IPS-NIHi7 (cell line): Measurements from ENCODE around the gene NOS3.
"Not testable (repeated sequence)": the region's sequence is repeated elsewhere in the genome, so short reads cannot be mapped to it uniquely, and the experiment has no call there.

Experiments used
- DNase-seq: peaks from one replicate; pipeline ENCODE4 v3.0.0; 2012; ENCODE audit warnings: mixed read lengths; ENCODE audit errors: extremely low spot score

NOS3 gene

DNA sequence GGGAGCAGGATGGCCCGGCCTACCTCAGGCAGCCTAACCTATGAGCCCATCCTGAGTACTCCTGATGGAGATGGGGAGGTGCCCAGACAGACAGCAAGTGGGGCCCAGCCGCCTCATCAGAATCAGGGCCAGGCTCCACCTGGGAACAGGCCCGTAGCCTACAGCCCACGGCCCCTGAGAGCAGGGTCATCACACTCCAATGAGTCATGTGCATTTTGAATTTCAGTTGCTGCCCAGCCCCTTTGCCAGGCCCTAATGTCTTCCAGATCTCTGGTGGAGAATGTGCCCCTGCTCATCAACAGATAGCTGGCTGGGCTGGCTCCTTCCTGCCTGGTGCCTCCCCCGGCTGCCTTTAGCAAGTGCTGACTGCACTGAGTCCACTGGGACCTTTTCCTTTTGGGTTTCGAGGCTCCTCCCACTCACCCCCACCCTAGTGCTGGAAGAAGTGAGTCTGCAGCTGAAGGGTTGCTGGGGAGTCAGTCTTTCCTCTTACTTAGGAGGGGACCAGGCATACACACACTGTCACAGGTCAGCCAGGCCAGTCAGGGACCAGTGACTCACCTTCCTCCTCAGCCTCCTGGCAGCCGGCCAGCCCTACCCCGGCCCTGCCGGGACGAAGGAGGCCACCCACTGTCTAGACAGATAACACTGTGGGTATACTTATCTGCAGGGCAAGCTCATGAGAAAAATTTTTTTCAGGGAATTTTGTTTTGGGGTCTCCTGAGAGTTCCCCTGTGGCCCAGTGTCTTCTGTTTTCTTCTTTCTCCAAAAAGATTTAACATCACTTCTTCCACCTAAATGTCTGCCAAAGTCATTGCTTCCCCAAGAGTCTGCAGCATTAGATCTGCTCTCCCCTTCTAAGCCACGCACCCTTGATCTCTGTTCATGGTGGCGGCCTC is 48.4 kb downstream of the NOS3 start:
- DNase-seq = peak; percentile 45

DNA sequence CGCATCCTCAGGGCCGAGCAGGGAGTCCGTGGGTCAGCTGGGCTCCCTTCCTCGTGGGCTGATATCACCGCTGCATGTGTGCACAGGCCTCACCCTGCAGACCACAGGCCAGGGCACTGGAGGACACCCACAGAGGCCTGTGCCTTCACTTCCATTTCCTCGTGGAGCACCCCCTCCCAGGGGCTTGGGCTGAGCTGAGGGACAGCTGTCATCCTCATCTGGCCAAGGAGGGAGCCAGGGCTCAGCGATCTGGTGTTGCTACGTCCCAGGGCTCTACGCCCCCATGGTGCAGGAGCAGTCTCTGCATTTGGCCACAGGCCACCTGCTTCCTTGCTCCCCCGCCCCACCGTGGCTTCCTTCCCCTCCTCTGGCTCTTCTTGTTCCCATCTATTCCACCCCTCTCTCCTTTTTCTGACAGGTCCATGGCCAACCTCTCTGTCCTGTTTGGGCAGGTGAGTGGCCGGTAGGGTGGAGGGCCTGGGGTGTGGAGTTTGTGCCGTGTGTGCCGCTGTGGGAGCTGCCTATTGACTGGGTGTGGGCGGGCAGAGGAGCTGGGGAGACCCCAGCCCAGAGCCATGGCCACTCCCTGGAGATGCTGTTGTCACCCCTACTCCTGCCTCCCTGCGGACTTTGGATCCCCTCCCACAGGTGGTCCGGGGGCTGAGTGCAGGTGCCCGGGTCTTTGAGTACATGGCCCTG is 49.2 kb downstream of the NOS3 start:
- DNase-seq = no peak

DNA sequence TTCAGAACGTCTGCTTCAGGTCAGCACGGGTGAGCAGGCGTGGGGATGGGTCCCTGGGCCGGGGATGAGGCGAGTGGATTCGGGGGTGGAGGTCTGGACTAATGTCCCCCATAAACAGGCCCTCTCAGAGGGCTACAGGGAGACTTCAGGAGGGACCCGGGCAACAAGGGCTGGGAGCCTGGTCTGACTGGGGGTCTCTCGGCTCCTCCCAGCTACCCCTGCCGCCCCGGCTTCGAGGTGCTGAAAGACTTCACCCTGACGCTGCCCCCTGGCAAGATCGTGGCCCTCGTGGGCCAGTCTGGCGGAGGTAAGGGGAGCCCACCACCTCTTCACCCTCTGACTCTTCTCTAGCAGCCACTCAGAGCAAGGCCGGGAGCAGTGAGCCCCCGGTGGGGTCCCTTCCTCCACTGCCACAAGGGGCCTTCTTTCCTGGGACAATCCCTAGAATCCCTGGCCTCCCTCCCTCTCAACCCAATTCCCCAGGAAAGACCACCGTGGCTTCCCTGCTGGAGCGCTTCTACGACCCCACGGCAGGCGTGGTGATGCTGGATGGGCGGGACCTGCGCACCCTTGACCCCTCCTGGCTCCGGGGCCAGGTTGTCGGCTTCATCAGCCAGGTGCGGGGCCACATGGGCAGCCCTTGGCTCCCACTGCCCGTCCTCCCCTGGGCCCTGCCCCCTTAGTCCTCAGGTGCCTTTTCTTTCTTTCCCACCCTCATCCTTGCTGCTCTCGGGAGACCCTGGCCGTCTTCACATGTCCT is 50.0 kb downstream of the NOS3 start:
- no peak for DNase-seq

DNA sequence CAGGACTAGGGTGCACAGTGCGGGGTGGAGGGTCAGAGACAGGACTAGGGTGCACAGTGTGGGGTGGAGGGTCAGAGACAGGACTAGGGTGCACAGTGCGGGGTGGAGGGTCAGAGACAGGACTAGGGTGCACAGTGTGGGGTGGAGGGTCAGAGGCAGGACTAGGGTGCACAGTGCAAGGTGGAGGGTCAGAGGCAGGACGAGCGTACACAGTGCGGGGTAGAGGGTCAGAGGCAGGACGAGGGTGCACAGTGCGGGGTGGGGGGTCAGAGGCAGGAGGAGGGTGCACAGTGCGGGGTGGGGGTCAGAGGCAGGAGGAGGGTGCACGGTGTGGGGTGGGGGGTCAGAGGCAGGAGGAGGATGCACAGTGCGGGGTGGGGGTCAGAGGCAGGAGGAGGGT is 52.6 kb downstream of the NOS3 start:
- DNase-seq = not testable (repeated sequence)

DNA sequence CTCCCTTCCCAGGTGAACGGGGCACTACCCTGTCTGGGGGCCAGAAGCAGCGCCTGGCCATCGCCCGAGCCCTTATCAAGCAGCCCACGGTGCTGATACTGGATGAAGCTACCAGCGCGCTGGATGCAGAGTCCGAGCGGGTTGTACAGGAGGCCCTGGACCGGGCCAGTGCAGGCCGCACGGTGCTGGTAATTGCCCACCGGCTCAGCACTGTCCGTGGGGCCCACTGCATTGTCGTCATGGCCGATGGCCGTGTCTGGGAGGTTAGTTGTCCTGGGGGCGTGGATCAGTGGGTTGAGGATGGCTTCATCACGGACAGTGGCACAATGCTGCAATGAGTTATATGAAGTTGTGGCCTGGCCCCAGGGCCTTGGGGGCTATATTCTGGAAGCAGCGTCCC is 53.1 kb downstream of the NOS3 start:
- DNase-seq = no peak

DNA sequence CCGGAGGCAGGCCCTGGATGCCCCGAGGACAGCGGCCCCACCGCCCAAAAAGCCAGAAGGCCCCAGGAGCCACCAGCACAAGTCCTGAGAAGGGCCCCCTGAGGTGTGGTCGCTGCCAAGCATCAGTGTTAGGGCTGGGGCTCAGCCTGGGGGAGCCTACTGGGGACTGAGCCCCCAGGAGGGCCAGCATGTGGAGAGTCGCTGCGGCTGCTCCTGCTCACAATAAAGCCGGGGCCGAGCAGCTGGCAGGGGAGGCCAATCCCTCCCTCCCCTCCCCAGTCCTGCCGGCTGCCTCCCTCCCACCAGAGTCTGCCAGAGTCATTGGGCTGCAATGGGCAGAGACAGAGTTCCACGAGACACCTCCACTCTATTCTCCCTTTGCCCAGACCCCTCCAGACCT is 54.4 kb downstream of the NOS3 start:
- DNase-seq = no peak

DNA sequence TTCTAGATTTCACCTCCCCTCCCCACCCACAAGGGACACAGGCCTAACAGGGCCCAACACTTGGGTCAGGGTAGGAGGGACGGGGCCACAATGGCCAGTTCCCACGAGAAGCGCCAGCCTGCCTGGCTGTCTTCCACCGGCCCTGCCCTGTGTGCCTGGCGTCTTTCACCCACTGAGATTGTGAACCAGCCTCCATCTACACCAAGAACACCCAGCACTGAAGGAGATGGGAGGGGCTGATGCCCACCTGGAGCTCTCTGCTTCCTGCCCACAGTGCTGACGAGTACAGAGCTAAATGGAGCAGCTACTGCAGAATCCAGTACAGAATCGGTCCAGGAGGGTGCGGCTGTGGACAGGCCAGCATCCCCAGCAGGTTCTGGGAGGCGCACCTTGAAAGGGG is 55.1 kb downstream of the NOS3 start:
- DNase-seq = no peak

DNA sequence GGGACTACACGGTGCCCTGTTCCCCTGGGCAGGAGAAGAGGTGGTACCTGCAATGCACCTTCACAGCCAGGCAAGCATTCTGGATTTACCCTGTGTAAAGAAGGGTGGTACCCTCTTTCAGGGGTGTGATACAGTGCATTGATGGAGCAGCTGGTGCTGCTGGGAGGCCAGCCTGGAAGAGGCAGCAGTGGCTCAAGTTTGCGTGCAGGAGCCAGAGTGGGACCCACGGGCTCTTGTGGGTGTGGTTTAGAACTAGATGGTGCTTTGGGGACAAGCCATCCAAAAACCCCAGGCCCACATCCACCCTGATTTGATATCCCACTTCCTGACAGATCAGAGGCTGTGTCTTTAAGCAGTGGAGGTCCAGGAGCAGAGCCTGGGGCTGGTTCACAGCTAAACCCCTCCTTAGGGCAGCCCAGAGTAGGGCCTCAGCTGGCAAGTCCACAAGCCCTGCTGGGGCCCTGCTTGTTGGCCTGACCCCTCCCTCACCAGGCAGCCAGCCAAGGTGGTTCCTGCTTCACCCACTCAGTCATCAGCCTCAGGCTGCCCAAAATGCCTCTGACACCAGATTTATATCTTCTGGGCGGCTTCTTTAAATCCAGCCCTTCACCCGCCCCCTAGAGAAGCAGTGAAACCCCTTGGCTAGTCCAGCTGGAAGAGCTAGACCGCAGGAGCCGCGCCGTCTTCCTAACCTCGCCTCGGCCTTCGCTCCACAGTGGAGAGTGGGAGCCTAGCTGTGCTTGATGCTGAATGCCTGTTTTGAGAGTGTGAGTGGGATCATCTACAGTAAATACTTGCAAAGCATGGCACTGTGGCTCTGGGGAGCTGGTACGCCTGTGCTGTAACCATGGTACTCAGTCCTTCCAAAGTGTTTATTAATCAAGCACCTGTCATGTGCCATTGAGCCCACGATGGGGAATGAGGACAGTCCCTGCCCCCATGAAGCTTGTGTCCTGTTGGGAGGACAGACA is 56.1 kb downstream of the NOS3 start:
- DNase-seq = no peak

DNA sequence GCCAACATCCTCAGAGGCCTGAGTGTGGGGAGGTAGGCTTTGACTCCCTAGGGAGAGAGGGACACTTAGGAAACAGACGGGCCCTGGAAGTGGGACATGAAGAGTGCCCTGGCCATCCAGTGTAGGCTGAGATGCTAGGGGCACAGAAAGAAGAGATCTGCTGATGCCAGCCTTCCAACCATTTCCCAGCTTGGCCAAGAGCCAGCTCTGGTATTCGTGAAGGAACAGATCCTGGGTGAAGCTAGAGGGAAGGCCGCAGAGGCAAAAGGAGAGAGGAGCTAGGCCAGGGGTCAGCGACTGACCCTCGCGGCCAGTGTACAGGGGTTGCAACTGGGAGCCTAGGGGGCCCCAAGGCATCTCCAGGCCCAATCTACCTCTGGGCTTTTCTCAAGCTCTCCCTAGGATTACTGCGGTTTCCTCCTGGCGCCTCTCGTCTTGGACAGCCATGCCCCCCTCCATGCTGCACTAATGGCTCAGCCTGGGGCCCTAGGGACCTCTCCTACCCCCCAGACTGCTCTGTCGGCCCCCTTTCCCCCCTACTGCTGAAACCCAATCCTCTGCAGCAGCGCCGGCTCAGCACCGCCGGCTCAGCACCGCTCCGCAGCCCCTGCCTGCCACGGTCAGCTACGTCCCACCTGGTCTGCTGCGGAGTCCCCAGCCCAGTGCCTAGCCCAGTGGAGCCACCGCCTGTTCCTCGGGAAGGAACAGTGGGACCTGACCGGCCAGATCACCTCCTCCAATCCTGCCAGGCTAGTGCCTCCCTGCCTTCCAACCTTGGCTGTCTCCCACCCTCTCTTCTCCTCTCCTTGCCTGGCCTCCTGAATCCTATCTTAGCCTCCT is 57.4 kb downstream of the NOS3 start, which contains the start of gene ASIC3:
Gene ASIC3, plus strand, starts transcription at position 556 of the 840 bp plus-strand sequence. CDS start 355 bp downstream, outside the sequence.
- DNase-seq = no peak

DNA sequence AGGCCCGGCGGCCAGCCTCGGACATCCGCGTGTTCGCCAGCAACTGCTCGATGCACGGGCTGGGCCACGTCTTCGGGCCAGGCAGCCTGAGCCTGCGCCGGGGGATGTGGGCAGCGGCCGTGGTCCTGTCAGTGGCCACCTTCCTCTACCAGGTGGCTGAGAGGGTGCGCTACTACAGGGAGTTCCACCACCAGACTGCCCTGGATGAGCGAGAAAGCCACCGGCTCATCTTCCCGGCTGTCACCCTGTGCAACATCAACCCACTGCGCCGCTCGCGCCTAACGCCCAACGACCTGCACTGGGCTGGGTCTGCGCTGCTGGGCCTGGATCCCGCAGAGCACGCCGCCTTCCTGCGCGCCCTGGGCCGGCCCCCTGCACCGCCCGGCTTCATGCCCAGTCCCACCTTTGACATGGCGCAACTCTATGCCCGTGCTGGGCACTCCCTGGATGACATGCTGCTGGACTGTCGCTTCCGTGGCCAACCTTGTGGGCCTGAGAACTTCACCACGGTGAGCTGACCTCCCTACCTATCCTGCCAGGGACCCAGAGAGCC is 58.2 kb downstream of the NOS3 start:
- no peak for DNase-seq

DNA sequence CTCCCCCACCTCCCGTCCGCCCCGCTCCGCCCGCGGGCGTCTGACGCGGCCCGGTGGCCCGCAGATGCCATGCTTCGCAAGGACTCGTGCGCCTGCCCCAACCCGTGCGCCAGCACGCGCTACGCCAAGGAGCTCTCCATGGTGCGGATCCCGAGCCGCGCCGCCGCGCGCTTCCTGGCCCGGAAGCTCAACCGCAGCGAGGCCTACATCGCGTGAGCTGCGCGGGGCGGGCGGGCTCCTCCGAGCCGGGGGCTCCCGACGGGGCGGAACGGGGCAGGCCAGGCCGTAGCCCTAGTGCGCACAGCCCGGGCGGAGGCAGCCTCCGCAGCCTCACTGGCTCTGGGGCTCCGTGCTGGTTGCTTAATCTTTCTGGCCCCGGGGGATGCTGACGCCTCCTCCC is 60.3 kb downstream of the NOS3 start:
- DNase-seq = peak; percentile 84

DNA sequence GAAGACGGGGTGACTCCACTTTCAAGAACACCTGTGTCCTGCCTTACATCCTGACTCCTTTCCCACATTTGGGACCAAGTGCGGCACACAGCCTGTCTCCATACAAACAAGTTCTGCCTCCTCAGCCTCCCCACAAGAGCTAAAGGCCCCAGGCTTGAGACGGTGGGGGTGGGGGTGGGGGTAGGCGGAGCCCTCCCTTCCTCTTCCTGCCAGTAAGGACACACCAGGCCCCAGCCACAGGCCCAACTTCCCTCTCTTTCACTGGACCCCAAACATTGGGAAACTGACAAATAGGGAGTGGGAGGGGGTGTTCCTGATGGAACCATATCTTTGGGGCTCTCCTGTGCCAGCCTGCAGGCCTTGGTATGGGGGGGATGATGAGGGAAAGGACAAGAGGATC is 62.3 kb downstream of the NOS3 start:
- DNase-seq = no peak

DNA sequence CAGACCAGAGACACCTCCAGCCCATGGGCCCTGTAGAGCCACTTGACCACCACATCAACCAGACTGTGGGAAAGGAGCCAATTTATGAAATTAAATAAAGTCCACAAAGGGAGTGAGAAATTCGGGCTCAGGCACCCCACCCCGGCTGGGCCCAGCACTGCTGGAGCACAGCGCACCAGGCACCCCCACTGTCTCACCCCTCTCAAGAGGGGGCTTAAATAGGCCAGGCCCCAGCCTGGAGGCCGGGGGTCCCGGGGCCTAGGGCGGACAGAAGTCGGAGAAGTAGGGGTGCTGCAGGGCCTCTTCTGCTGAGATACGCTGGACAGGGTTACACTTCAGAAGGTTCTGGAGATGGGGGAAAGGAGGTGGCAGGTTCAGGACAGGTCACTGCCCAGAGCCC is 62.9 kb downstream of the NOS3 start:
- DNase-seq = no peak

DNA sequence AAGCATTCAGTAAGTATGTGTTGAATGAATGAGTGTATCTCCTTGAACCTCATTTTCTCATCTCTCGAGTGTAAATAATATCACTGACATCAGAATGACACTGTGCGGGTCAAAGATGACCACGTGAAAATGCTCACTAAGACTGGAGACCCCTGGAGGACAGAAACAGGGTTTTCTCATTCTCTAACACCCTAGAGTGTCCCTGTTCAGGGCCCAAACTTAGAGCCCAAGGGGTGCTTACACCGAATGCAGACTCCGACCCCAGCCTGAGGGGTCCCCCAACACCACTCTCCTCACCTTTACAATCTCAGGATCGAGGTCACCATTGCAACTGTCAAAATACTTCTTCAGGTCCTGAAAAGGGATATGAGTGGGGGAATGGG is 65.5 kb downstream of the NOS3 start:
- DNase-seq = no peak

DNA sequence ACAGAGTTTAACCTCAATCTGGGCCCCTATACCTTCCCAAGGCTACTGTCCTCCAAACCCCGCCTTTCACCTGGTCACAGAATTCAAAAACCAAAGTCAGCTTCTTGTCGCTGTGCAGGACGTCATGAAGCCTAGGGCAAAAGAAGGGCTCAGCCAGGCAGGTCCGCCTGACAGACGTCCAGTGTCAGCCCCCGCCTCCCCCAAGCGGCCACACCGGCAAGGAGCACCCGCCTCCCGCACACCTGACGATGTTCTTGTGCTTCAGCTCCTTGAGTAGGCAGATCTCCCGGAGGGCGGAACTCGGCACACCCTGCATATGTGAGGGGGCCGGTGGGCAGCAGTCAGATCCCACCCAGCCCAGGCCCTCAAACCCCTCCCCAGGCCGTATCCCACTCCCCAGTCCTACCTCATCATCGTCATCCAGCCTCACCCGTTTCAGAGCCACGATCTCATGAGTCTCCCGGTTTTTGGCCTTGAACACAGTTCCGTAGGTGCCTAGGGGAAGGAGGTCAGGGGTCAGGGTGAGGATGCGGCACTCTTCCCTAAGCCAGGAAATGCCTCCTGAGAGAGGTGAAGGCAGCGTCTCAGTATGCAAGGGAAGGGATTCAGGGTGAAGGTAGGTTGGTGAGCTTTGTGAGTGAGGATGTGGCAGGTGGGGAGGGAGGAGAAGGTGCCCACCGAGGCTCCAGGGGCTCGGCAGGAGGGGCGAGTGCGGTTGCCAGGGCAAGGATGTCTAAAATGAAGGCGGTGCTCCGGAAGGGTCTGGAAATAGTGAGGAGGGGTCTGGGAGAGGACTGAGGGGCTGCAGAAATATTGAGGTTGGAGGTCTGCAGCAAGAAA is 66.1 kb downstream of the NOS3 start:
- peak; percentile 63 for DNase-seq

DNA sequence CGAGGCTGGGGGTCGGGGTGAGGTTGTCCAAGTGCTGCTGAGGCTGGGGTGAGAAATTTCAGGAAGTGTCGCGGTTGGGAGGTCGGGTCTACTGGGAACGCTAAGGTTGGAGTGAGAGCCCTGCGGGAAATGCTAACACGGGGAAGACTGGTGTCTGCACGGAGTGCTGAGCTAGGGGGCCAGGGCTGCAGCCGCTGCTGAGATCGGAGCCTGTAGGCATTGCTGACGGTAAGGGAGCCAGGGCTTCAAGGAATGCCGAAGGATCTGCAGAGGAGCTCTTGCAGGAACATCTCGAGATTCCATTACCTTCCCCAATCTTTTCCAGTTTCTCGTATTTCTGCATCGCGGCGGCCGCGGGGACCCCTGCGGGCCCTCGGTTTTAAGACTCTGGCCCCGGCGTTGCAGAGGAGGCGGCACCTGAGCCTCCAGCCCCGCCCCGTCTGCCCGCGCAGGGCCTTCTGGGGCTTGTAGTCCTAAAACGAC is 66.7 kb downstream of the NOS3 start, which contains the start of gene CDK5:
Gene CDK5, minus strand, starts transcription at position 392 of the 483 bp plus-strand sequence. Its CDS starts 49 bp downstream, at position 343.
- peak; percentile 64 for DNase-seq

DNA sequence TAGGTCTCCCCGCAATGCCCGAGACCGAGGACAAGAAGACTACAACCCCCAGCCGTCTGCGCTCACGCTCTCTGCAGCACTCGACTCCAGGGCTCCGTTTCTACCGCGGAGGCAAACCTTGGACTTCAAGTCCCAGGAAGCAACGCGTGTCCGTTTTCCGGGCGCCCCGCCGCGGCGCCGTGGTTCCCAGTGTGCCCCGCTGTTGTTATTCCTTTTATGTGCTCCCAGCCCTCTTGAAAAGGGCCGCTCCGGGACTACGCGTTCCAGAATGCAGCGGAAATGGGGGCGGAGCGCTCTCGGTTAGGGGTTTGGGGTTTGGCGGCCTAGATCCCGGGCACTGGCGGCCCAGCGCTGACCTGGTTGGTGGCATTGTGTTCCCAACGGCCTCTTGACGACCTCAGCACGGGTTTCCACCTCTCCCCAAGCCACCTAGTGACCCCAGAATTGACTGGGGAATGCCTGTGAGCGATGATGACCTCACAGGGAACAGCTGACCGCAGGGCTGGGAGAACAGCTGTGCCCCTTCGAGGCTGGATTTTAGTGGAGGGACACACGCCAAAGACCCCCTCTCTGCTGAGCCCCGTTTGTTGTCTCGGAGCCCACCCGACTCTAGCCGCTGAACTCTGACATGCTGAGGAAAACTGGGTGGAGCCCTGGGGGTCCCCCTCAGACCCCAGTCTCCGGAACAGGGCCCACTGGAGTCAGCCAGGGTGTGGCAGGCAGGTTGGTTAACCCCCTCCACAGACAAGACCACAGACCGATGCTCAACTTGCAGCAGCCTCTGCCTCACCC is 67.4 kb downstream of the NOS3 start:
- peak; percentile 97 for DNase-seq
